HEK293 (cell line): Measurements from ENCODE around the gene NHS.

Experiments used
- CTCF ChIP-seq: fragments of 450-650 bp; formaldehyde crosslinking; IDR thresholded peaks from 2 replicates; pipeline ENCODE4 v1.5.1; 2016; ENCODE audit warnings: missing biosample characterization, missing genetic modification characterization
- KLF9 ChIP-seq: fragments of 450-650 bp; formaldehyde crosslinking; IDR thresholded peaks from 2 replicates; pipeline ENCODE4 v1.5.1; 2016; ENCODE audit warnings: missing biosample characterization, missing genetic modification characterization, low read depth
- ZNF121 ChIP-seq: fragments of 450-650 bp; formaldehyde crosslinking; IDR thresholded peaks from 2 replicates; pipeline ENCODE4 v1.5.1; 2016; ENCODE audit warnings: missing biosample characterization, missing genetic modification characterization

- TF ChIP-seq CTCF (tag by site-specific recombination): no peak
- TF ChIP-seq ZNF121: no peak
- TF ChIP-seq KLF9: no peak
Measured at GRCh38 chrX:17464194-17464593, 89.2 kb downstream of the NHS start.
